Measurements from ENCODE around the gene KRTAP19-3.
"Not testable (repeated sequence)": the region's sequence is repeated elsewhere in the genome, so short reads cannot be mapped to it uniquely, and the experiment has no call there.

The KRTAP19-3 gene

DNA sequence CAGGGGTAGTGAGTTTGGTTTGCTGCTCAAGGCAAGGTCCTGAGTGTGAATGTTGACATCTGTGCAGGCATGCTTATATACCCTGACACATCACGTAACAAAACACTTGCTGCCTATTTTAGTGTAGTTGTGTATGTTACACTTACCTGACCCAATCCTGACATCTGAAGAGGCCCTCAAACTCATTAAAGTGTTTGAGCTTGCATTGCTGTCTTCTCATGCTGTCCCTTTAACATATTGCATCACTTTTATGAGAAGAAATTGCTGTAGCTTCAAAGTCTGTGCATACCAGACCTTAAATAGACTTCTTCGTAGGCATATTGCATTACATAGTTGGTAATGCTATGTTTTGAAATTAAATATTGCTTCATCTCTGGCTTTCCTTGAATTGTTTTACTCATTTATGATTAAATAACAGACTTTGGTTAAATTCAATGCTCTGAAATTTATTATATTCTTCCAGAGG is at the start of gene KRTAP19-3:
Gene KRTAP19-3, minus strand, starts transcription at position 51 of the 466 bp plus-strand sequence. CDS start 56 bp downstream, outside the sequence.
- no peak for DNase-seq

DNA sequence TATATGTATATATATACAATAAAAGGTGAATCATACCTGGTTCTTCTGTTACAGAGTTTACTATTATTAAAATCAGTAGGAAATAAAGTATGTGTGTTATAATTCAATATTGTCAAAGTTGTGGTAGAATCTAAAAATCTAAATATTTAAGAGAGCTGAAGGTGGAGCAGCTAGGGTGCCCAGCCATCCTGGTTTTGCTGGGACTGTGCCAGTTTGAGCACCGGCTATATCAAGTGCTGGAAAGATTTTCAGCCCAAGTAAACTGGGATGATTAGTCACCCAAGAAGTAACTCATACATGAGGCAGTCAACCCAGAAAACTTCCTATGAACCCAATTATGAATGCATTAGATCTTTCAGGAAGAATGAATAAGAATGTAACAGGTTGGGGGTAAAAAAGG is 27.1 kb upstream of the KRTAP19-3 start:
- DNase-seq = no peak

DNA sequence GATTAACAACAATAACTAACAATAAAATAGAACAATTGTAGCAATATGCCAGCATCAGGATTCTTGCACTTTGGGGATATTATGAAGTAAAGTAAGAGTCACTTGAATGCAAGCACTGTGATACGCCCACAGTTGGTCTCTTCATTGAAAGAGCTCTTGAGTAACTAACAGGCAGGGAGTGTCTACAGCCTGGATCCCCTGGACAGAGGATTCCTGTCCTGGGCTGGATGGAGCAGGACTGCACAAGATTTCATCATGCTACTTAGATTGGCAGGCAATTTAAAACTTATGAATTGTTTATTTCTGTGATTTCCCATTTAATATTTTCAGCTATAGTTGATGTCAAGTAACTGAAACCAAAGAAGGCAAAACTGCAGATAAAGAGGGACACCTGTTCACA is 23.9 kb upstream of the KRTAP19-3 start:
- DNase-seq = no peak

DNA sequence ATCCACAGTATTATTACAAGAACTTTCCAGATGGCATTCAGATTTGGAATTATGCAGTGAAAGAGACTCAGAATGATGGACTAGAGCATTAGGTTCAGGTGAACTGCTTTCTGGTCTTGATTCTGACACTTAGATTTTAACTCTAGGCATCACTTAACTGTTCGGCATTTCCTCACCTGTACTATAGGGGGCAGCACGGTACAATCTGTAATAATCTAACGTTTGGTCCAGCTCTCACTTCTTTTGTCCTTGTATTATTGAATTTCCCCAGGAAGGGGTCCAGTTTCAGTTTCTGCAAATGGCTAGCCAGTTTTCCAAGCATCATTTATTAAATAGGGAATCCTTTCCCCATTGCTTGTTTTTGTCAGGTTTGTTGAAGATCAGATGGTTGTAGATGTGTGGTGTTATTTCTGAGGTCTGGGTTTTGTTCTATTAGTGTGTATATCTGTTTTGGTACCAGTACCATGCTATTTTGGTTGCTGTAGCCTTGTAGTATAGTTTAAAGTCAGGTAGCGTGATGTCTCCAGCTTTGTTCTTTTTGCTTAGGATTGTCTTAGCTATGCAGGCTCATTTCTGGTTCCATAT is 13.9 kb upstream of the KRTAP19-3 start:
- not testable (repeated sequence) for DNase-seq

DNA sequence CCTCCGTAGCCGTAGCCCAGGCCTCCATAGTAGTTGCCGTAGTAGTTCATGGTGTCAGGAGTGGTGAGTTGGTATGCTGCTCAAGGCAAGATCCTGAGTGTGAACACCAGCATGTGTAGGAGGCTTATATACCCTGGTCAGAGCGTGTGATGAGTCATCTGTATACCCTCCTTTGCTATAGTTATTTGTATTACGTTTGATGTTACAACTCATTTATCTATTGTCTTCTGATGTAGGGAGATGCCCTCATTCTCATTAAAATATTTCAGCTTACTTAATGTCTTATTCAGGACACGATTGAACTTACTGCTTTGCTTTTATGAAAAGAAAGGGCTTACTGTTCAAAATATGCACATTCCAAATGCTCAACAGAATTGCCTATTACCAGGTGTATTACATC is 10.2 kb upstream of the KRTAP19-3 start, which contains the start of gene KRTAP19-5:
Gene KRTAP19-5, minus strand, starts transcription at position 101 of the 400 bp plus-strand sequence. Its CDS starts 51 bp downstream, at position 50.
- DNase-seq = no peak

DNA sequence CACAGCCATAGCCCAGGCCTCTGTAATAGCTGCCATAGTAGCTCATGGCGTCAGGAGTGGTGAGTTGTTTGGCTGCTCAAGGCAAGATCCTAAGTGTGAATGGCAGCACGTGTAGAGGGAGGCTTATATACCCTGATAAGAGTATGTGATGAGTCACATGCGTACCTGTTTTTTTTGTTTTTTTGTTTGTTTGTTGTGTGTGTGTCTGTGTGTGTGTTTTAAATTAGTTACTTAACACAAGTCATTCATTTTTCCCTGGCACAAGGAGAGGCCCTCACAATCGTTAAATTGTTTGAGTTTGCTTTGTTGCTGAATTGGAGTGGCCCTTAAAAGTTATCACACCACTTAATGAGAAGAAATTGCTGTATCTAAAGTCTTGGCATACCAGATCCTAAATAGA is 5.3 kb upstream of the KRTAP19-3 start, which contains the start of gene KRTAP19-4:
Gene KRTAP19-4, minus strand, starts transcription at position 101 of the 400 bp plus-strand sequence. Its CDS starts 55 bp downstream, at position 46.
- DNase-seq = no peak

DNA sequence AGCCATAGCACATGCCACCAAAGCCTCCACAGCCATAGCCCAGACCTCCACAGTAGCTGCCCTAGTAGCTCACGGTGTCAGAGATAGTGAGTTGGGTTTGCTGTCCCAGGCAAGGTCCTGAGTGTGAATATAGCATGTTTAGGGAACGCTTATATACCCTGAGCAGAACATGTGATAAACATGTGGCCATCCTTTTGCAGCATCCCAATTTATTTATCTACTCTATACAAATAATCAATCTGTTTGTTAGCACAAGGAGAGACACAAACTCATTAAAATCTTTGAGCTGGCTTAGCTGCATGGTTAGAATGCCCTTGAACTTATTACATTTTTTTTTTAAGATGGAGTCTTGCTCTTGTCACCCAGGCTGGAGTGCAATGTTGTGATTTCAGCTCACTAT is 4.5 kb downstream of the KRTAP19-3 start, which contains the start of gene KRTAP19-2:
Gene KRTAP19-2, minus strand, starts transcription at position 101 of the 400 bp plus-strand sequence. Its CDS starts 88 bp downstream, at position 13.
- DNase-seq = no peak

DNA sequence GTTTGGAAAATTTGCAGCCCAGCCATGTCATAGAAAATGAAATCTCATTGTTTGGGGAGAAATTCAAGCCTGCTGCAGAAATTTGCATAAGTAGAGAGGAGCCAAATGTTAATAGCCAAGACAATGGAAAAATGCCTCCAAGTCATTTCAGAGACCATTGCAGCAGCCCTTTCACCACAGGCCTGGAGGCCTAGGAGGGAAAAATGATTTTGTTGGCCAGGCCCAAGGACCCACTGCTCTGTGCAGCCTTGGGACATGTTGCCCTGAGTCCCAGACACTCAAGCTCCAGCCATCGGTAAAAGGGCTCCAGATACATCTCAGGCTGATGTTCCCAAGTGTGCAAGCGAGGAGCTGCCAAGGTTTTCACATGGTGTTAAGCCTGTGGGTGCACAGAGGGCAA is 5.6 kb downstream of the KRTAP19-3 start:
- no peak for DNase-seq

DNA sequence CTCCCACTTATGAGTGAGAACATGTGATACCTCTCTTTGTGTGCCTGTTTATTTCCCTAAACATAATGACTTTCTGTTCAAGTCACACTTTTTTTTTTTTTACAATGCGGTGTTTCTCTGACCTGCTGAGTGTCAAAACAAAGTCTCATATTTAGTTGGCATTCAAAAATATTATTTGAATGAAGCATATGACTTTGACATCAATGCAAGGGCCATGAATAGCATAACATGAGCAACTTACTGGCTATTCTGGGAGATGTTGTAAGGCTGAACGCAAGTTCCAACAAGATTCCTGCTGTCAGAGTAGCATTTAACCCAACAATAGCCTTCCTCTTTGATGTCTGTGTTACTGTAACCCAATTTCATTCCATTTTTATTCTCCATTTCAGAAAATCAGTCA is 9.7 kb downstream of the KRTAP19-3 start:
- no peak for DNase-seq

DNA sequence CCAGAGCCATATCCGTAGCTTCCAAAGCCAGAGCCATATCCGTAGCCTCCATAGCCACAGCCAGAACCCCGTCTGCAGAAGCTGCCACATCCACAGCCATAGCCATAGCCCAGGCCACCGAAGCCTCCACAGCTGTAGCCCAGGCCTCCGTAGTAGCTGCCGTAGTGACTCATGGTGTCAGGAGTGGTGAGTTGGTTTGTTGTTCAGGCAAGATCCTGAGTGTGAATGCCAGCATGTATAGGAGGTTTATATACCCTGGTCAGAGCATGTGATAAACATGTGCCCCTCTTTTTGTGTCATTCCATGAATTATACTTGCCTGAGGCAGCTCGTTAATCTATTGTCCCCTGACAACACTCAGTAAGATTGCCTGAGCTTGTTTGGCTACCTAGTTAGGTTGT is 11.7 kb downstream of the KRTAP19-3 start, which contains the start of gene KRTAP19-1:
Gene KRTAP19-1, minus strand, starts transcription at position 223 of the 400 bp plus-strand sequence. Its CDS starts 50 bp downstream, at position 173.
- DNase-seq = no peak

DNA sequence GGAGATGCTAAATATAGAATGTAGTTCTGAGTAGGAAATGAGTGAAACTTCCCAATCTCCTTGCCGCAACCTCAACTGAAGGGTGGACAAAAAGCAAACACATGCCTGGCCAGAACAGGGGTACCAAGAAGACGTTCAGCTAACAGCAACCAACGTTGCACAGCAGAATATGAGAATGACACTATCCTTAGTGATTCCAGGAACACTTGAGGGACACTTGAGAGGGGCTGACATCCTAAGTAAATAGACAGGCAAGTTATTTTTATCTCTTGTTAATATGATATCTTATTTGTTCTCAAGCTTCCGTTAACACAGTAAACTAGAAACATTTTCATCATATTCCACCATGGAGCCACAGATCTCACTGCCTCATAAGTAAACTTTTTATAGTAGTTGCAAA is 12.6 kb downstream of the KRTAP19-3 start:
- DNase-seq = no peak

DNA sequence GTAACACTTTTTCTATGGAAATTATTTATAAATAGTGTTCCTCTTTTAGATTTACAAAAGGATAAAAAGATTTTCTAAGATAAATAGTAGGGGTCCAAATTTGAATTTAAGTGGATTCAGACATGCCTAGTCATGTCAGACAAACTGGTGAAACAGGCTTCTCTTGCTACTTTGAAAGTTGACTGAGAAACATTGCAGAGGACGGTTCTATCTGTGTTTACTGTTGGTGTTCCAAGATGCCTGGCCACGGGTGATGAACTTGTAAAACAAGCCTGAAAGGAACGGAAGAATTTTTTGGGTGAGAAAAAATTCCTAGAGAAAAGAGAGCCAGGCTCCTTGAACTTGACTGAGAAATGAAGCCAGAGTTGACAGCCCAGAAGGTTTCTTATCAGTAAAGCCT is 13.8 kb downstream of the KRTAP19-3 start:
- no peak for DNase-seq

DNA sequence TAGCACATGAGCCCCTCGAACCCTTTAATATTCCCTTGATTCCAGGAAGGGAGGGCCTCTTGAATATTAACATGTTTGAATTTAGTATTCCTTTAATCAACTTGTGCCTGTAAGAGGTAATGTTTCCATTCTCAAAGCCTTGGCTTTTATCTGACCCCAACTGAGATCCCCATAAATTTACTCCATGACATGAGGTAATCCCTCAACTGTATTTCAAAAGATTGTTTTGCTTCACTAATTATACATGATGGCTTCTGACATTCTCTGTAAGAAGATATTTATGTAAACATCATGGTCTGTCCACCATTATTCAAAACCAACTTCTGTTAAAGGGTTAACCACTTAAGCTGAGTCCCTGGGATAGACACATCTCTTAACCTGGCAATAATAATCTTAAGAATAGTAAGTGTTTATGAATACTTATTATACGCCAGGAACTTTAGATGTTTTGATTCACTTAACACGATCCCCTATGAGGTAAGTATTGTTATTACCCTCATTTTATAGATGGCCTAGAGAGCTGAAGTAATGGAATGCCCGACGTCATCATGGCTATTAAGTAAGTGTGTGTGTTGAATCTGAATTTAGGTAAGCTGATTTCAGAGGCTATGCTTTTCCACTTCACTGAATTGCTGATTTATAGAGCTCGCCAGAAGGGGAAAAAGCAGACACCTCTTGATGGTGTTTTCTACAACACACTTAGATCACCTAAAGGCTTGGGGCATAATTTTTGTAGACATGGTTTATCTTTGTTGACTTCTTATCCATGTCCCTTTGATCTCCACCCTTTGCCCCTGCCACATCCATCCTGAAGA is 22.7 kb downstream of the KRTAP19-3 start:
- DNase-seq = no peak

DNA sequence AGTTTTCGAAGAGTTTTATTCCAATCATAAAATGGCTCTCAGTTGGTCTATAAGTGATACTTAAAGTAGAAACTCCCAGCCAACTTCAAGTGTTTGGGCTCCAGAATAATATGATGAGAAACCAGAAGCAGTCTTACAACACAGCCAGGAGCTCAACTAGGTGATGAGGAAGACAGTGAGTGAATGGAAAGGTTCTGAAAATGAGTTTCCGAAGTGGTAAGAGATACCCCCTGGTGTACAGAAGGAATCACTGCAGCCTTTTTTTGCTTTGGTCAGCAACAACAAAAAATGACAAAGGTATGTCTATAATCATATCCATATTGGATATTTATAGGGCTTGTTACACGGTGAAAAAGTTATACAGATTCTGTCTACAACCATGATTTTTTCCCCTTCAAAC is 28.1 kb downstream of the KRTAP19-3 start:
- no peak for DNase-seq

DNA sequence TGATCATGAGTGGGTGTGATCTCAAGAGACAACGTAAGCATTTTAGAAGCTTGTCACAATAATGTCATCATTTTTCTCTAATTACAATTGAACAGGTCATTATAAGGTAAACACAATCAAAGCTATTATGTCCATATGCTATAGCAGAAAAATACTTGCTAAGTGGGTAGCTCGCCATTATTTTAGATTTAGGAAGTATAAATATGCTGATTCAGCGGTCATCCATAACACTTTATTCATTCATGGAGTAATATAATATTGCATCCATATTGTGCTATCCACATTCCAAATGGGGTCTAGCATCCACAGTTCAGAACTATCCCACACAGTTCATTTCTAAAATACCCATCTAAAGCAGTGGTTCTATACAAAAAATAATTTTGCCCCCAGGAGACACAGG is 43.3 kb downstream of the KRTAP19-3 start:
- DNase-seq = no peak

DNA sequence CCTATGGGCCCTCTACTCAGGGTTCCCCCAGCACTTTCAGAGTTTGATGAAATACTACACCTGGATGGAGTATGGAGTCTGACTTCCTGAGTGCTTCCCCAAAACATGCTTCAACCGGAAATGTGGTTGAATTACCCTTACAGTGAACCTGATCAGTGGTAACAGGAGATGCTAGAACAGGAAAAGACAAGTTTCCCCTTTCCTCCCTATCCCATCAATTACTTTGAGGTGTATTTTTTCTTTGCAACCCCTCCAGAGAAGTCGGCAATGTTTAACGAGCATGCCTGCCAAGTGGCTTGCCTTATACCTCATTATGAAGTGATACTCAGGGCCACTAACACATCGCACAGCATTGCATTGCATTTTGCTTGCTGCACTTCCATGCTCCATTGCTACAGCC is 44.8 kb downstream of the KRTAP19-3 start:
- no peak for DNase-seq

DNA sequence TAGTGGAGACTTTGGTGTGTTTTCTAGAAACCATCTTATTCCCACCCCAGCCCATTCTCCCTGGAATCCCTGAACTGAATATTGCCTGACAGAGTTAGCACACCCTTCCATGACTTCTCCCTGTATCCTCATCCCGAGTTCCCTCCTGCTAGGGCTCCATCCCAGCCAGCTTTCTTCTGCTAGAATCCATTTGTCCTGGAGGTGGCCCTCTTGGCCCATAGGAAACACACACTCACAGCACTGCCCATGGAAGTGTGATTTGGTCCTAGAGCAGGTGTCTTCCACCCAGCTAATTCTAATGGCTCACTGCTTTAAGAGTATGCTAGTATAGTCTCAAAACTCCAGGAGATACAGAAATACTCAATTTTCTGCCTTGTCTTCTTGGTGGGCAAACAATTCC is 47.6 kb downstream of the KRTAP19-3 start:
- no peak for DNase-seq

DNA sequence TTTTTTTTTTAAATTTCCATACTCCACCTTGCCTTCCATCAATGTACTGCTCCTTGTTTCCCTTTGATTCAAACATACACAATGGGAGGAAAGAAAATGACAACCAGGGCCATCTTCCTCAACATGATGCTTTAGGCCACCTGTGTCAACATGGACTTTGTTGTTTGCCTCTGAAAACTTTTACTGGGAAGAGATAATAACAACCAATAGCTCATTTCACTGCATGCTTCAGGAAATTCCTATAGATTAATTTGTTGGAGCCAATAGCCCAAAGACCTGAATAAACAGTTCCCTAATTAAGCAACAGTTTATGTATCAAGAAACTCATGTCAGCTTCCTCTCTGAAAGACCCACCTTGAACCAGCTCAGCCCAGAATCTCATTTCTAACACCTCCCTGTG is 48.6 kb downstream of the KRTAP19-3 start:
- DNase-seq = no peak

Measured in amygdala (tissue), 56 donors.